GM18499 (cell line): ENCODE measurements around the gene YAP1.

Source experiments
- ATAC-seq: cut with Tn5 transposase; IDR thresholded peaks from one replicate; pipeline ENCODE4 v1.9.1; 2021; ENCODE audit warnings: moderate number of reproducible peaks; ENCODE audit not compliant: insufficient read depth, unreplicated experiment

The YAP1 gene

GRCh38 chr11:102155676-102156075 lies 45.4 kb downstream of the YAP1 start:
- ATAC-seq: no peak

- no peak for ATAC-seq
Measured at GRCh38 chr11:102157219-102157618, 47.0 kb downstream of the YAP1 start.

DNA sequence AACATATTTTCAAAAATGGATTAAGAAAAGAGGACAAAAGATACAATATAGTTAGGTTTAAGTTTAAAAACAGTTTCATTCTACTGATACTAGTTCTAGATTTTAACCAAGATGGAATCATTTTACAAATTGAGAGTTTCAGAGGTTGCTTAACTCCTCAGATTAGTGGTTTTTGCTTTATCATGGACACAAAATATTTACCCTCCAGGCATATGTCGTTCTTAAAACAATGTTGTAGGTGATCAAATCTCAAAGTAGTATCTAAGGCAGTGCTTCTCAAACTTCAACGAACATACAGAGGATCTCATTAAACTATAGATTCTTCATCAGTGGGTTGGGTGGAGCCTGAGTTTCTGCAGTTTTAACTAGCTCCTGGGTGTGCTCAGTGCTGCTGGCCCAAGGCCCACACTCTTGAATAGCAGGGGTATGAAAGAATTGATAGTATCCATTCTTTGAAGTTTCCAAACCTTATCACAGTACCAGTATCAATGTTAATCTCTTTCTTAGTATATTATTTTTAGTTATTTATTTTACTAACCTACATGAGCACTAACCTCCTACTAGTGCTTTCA lies 48.0 kb downstream of the YAP1 start:
- no peak for ATAC-seq

- ATAC-seq: no peak
Measured at GRCh38 chr11:102163368-102163767, 53.1 kb downstream of the YAP1 start.

DNA sequence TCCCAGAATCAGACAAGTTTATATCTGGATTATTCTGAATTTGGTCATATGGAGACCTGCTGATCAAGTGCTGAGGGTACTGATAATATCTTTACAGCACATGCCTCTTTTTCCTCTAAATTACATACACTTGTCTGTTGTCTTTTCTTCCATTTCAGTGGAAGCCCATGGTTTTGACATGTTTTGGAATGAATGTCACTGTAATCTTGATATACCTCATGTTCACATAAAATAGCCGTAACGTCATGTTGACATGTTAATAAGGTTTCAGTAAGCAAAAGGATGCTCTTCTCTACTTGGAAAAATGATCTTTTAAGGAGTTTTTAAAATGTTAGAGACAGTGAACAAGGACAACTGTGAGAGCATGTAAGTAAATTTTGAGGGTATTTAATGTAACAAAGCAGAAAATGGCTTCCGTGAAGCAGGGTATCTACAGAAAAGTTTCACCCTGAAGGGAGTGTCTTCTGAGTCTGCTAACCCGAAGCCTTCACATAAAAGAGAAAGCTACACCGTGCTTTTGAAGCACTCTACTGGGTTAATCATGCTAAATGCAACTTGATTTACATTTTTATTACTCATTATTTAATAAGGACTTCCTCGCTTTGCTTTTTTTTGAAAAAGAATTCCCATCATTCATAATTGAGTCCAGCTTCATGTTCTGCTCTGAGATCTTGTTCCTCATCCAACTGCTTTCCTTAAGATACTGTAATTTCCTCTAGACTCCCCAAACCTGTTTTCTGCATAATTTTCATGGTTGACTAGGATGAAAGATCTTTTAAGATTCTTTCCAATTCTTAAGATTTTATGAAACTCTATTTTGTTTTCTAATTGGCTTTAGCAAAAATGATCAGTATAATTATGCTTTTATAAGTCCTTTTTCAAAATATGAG lies 56.2 kb downstream of the YAP1 start:
- no peak for ATAC-seq

DNA sequence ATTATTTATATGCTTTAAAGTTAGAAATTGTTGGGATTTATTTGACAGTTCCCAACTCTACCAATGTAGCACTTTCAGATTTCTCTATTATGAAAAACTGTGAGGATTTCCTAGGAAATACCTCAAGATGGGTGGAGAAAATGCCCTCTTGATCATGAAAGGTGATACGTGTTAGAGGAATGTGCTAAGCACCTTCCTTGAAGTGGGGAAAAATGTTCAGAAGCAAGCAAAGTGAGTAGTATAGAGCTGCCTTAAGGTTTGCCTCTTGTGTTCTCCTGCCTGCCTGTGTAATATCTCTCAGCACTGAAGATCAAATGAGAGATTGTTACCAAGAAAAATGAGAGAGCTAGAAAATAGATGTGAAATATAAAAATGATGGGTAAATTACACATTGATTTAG lies 58.2 kb downstream of the YAP1 start:
- no peak for ATAC-seq

GRCh38 chr11:102171101-102171500 lies 60.9 kb downstream of the YAP1 start:
- ATAC-seq: no peak

GRCh38 chr11:102172127-102172848 lies 62.0 kb downstream of the YAP1 start:
- ATAC-seq: no peak

DNA sequence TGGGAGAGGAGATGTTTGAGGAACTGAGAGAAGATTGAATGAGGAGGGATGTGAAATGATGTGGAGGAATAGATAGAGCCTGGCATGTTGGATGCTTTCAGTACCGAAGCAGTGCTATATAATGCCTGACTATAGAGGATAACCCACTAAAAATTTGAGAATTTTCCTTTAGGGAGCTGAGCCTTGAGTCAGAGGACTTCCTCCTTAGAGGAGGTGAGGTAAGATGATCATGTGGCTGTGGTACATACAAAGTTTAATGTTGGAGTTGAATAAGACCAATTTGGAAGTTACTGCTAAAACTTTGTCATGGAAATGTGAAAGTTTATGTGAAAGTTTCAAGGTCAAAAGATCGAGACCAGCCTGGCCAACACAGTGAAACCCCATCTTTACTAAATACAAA lies 66.9 kb downstream of the YAP1 start:
- no peak for ATAC-seq

- no peak for ATAC-seq
Measured at GRCh38 chr11:102177974-102178631, 67.9 kb downstream of the YAP1 start.

DNA sequence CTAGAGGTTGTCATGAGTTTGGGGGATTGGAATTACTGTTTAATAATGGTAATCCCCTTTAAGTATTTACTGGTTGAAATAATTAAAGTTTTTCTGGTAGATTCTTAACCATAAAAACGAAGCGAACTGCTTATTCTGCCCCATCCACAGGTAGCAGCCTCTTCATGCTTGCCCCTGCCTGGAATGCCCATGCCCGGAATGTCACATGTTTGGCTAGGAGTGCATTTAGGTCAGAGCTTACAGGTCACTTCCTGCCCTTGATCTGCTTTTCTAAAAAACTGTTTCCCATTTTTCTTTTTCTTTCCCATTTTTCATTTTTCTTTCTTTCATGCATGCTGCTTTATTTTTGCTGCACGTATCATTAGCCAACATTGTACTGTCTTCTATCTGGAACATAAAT lies 69.1 kb downstream of the YAP1 start:
- no peak for ATAC-seq

DNA sequence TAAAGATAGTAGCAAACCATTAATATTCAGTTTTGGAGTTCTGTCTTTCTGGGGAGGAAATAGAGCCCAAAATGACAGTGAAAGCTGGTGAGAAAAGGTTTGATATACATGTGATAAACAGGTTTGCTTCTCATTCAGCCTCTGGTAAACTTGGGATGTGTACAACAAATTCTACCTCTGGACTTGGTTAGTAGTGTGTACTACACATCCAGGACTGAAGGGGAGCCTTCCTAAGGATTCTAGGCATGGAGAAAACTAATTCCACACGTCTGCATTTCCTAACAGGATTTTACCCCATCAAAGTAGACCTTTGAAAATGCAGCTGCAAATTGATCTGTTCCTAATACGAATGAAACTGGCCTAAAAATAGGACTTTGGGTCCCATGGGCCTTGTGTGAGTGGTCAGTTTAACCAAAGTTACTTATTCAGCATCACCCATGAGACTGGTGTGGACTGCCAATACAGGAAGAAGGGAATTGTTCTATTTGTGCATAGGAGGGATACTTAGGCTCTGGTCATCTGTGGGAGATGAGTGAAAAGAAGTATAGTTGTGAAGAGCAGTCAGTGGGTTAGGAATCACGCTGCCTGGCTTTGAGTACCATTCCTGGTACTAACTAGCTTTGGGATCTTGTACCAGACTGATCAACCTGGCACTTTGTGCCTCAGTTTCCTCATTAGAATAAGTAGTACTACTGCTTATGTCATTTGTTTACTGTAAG lies 74.2 kb downstream of the YAP1 start:
- ATAC-seq: no peak

- no peak for ATAC-seq
Measured at GRCh38 chr11:102186551-102187191, 76.4 kb downstream of the YAP1 start.

GRCh38 chr11:102187416-102188151 lies 77.3 kb downstream of the YAP1 start:
- no peak for ATAC-seq

GRCh38 chr11:102188488-102188887 lies 78.2 kb downstream of the YAP1 start:
- no peak for ATAC-seq

GRCh38 chr11:102191832-102192231 lies 81.6 kb downstream of the YAP1 start:
- ATAC-seq: no peak

DNA sequence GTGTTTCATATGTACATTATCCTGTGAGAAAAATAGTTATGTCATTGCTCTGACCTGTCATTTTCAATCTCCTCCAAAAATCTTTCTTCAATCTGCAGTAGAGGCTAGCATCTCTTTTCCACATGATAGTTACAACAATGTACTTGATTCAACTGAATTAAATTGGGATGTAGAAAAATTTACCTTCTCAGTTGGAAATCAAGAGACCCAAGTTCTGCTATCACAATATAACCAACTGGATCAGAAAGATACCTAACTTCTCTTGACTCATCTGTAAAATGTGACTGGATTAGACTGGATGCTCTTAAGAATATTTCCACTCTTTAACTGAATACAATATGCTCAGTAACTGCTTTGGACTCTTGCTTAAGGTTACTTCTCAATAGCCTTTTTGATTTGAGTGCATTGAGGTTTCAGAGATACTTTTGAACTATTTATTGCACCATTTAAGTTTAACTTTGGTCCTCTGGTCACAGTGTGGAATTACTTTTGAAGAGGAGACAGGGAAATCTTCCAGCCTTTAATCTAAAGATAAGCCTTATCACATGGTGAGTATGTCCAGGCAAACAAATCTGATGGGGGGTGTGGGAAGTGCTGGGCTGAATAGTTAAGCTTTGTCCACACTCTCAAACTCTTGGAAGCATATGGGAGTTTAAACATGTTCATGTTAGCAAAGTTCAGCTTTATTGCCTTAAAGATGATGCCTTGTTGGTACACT lies 82.3 kb downstream of the YAP1 start:
- no peak for ATAC-seq

DNA sequence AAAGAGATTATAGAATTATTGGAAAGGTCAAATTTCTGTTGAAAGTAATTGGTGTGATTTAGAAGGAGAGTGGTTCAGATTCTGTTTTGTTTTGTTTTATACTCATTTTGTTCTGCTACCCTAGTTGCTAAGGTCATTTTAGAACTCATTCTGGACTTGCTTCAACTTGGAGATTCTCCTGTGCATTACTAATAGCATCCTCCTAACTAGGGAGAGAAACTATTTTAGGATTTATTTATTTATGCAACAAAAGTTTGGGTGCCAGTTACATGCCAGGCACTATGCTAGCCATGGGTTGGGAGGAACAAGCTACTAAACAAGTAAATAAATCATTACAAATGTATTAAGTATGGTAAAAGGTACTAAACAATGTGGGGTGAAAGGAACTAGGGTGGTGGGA lies 84.0 kb downstream of the YAP1 start:
- no peak for ATAC-seq
